HepG2 (cell line): Measurements from ENCODE around the gene GGTA1.

Experiments used
- FOXJ3 ChIP-seq: sonication (generic); formaldehyde crosslinking; IDR thresholded peaks from 2 replicates; pipeline ENCODE4 v1.4.0; 2020; ENCODE audit warnings: missing genetic modification reagents, mild to moderate bottlenecking, borderline replicate concordance
- FOXK2 ChIP-seq: fragments of 450-650 bp; IDR thresholded peaks from 2 replicates; pipeline ENCODE4 v1.6.1; 2016
- MYC ChIP-seq: sonication (generic); formaldehyde crosslinking; IDR thresholded peaks from 2 replicates; pipeline ENCODE4 v1.9.0; 2021; ENCODE audit warnings: missing genetic modification reagents, borderline replicate concordance
- POLR2A ChIP-seq, 2 experiments: IDR thresholded peaks; 2 replicates each; pipeline ENCODE4 v1.6.1; 2011; ENCODE audit warnings: low read depth in 2 of 2, low read length in 2 of 2, mild to moderate bottlenecking in 1 of 2, moderate library complexity in 1 of 2; ENCODE audit not compliant: insufficient read depth in 1 of 2
- STAT5B ChIP-seq: sonication (generic); formaldehyde crosslinking; IDR thresholded peaks from 2 replicates; pipeline ENCODE4 v1.4.0; 2020; ENCODE audit warnings: missing genetic modification reagents
- ZNF292 ChIP-seq: sonication (generic); formaldehyde crosslinking; IDR thresholded peaks from 2 replicates; pipeline ENCODE4 v1.8.1; 2022; ENCODE audit warnings: mild to moderate bottlenecking, low read depth, missing genetic modification reagents, borderline replicate concordance
- TF ChIP-seq, protein P1 (sequence below): sonication (generic); formaldehyde crosslinking; IDR thresholded peaks from 2 replicates; pipeline ENCODE4 v1.4.0; 2020; ENCODE audit warnings: missing genetic modification reagents, mild to moderate bottlenecking, borderline replicate concordance
- TF ChIP-seq, protein P2 (sequence below): sonication (generic); formaldehyde crosslinking; IDR thresholded peaks from 2 replicates; pipeline ENCODE4 v1.8.0; 2022; ENCODE audit warnings: mild to moderate bottlenecking, missing genetic modification reagents
- TF ChIP-seq, protein P3 (sequence below): sonication (generic); formaldehyde crosslinking; IDR thresholded peaks from 2 replicates; pipeline ENCODE4 v1.5.0; 2020; ENCODE audit warnings: mild to moderate bottlenecking, missing genetic modification reagents, moderate library complexity
- TF ChIP-seq, protein P4 (sequence below): sonication (generic); formaldehyde crosslinking; IDR thresholded peaks from 2 replicates; pipeline ENCODE4 v1.4.0; 2020; ENCODE audit warnings: mild to moderate bottlenecking, missing genetic modification reagents
- TF ChIP-seq, protein P5 (sequence below), 2 experiments: sonication (generic) in 1 of 2; formaldehyde crosslinking in 1 of 2; IDR thresholded peaks; 2 replicates each; pipeline versions ENCODE4 v1.5.1 to v1.6.1; 2011 to 2020; ENCODE audit warnings: borderline replicate concordance in 1 of 2, low read depth in 1 of 2, low read length in 1 of 2, mild to moderate bottlenecking in 1 of 2, missing genetic modification reagents in 1 of 2, moderate library complexity in 1 of 2
- TF ChIP-seq, protein P6 (sequence below): sonication (generic); formaldehyde crosslinking; IDR thresholded peaks from 2 replicates; pipeline ENCODE4 v1.4.0; 2020; ENCODE audit warnings: missing genetic modification reagents

DNA sequence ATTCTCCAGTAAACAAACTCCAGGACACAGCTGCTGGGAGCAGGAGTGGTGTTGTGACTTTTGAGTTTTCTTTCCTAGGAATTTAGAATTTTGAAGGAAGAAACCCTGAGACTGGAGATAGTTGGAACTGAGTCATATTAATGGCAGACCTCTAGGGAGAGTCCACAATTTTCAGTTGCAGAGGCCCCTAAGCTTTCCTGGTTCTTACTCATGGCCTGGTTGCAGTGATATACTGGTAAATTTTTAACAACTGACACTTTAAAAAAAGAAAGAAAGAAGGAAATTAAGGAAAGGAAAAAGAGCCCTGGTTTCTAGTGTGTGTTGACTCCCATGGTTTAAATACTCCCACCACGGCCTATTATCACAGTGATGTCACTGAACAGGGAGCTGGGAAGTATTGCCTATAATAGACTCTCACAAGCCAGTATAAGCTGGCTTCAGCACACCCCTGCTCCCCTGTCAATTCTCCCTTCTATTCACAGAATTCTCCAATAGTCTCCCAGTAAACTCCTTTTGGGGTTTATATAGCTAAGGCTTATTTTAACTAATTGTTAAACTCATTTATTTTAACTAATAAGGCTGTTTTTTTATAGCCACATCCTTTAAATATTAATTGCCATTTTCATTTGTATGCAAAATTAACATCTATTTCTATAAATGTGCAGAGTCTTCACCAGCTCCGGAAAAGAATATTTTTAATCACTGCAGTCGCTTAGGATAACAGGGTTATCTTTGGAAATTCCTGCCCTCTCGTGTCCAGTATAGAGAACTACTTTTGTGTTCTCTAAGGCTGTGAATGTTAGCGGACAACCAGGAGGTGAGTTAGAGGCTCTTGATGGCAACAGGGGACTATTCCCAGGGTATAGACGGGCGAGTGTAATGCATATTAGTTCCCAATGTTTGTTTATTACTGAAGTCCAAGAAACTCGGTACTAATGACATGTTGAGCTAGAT is 59.7 kb downstream of the GGTA1 start:
- no peak for TF ChIP-seq FOXK2
- TF ChIP-seq, protein P1, sequence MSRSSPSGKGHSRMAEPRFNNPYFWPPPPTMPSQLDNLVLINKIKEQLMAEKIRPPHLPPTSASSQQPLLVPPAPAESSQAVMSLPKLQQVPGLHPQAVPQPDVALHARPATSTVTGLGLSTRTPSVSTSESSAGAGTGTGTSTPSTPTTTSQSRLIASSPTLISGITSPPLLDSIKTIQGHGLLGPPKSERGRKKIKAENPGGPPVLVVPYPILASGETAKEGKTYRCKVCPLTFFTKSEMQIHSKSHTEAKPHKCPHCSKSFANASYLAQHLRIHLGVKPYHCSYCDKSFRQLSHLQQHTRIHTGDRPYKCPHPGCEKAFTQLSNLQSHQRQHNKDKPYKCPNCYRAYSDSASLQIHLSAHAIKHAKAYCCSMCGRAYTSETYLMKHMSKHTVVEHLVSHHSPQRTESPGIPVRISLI (CRISPR knock-in tag), result no peak
- TF ChIP-seq, protein P2, sequence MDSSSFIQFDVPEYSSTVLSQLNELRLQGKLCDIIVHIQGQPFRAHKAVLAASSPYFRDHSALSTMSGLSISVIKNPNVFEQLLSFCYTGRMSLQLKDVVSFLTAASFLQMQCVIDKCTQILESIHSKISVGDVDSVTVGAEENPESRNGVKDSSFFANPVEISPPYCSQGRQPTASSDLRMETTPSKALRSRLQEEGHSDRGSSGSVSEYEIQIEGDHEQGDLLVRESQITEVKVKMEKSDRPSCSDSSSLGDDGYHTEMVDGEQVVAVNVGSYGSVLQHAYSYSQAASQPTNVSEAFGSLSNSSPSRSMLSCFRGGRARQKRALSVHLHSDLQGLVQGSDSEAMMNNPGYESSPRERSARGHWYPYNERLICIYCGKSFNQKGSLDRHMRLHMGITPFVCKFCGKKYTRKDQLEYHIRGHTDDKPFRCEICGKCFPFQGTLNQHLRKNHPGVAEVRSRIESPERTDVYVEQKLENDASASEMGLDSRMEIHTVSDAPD (CRISPR knock-in tag), result no peak
- TF ChIP-seq, protein P3, sequence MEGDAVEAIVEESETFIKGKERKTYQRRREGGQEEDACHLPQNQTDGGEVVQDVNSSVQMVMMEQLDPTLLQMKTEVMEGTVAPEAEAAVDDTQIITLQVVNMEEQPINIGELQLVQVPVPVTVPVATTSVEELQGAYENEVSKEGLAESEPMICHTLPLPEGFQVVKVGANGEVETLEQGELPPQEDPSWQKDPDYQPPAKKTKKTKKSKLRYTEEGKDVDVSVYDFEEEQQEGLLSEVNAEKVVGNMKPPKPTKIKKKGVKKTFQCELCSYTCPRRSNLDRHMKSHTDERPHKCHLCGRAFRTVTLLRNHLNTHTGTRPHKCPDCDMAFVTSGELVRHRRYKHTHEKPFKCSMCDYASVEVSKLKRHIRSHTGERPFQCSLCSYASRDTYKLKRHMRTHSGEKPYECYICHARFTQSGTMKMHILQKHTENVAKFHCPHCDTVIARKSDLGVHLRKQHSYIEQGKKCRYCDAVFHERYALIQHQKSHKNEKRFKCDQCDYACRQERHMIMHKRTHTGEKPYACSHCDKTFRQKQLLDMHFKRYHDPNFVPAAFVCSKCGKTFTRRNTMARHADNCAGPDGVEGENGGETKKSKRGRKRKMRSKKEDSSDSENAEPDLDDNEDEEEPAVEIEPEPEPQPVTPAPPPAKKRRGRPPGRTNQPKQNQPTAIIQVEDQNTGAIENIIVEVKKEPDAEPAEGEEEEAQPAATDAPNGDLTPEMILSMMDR (CRISPR knock-in tag), result peak; percentile 54
- TF ChIP-seq, protein P4, sequence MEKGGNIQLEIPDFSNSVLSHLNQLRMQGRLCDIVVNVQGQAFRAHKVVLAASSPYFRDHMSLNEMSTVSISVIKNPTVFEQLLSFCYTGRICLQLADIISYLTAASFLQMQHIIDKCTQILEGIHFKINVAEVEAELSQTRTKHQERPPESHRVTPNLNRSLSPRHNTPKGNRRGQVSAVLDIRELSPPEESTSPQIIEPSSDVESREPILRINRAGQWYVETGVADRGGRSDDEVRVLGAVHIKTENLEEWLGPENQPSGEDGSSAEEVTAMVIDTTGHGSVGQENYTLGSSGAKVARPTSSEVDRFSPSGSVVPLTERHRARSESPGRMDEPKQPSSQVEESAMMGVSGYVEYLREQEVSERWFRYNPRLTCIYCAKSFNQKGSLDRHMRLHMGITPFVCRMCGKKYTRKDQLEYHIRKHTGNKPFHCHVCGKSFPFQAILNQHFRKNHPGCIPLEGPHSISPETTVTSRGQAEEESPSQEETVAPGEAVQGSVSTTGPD (CRISPR knock-in tag), result no peak
- no peak for TF ChIP-seq POLR2A (IDR thresholded peaks at IDR 0.05; ENCODE audit: insufficient read depth in 1 of 2, low read depth in 2 of 2, low read length in 2 of 2)
- TF ChIP-seq, protein P5, sequence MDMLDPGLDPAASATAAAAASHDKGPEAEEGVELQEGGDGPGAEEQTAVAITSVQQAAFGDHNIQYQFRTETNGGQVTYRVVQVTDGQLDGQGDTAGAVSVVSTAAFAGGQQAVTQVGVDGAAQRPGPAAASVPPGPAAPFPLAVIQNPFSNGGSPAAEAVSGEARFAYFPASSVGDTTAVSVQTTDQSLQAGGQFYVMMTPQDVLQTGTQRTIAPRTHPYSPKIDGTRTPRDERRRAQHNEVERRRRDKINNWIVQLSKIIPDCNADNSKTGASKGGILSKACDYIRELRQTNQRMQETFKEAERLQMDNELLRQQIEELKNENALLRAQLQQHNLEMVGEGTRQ (IDR thresholded peaks at IDR 0.05; ENCODE audit: low read depth, low read length), result no peak
- TF ChIP-seq, protein P5 (CRISPR knock-in tag; IDR thresholded peaks at IDR 0.05; ENCODE audit: borderline replicate concordance), result no peak
- TF ChIP-seq ZNF292, result no peak
- TF ChIP-seq, protein P6, sequence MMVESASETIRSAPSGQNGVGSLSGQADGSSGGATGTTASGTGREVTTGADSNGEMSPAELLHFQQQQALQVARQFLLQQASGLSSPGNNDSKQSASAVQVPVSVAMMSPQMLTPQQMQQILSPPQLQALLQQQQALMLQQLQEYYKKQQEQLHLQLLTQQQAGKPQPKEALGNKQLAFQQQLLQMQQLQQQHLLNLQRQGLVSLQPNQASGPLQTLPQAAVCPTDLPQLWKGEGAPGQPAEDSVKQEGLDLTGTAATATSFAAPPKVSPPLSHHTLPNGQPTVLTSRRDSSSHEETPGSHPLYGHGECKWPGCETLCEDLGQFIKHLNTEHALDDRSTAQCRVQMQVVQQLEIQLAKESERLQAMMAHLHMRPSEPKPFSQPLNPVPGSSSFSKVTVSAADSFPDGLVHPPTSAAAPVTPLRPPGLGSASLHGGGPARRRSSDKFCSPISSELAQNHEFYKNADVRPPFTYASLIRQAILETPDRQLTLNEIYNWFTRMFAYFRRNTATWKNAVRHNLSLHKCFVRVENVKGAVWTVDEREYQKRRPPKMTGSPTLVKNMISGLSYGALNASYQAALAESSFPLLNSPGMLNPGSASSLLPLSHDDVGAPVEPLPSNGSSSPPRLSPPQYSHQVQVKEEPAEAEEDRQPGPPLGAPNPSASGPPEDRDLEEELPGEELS (CRISPR knock-in tag), result no peak
- no peak for TF ChIP-seq MYC (CRISPR knock-in tag)
- no peak for TF ChIP-seq FOXJ3 (CRISPR knock-in tag)
- TF ChIP-seq STAT5B, result no peak
